Smooth muscle cell (in vitro differentiated cells): ENCODE results near the gene TRIM40. TPM values are rescaled to one million over a fixed set of nuclear protein-coding genes. Genes with fewer than 3 reads are reported as not detected.
A peak's percentile ranks its signal among the peaks of the same experiment; 100 is the strongest.

ENCODE experiments used
- DNase-seq: peaks from one replicate; lab custom pipeline; 2025; ENCODE audit not compliant: unreplicated experiment; lab: John Stamatoyannopoulos, UW
- H2AFZ ChIP-seq: fragments of 200-600 bp; sonication (generic); 2 replicates; pipeline ENCODE4 v1.6.0; 2016; ENCODE audit warnings: antibody characterized with exemption, low read depth, mild to moderate bottlenecking
- H3F3A ChIP-seq: fragments of 200-600 bp; sonication (generic); 2 replicates; pipeline ENCODE4 v1.6.0; 2017; ENCODE audit warnings: antibody characterized with exemption, low read depth
- H3K27ac ChIP-seq: fragments of 200-600 bp; sonication (generic); 2 replicates; pipeline ENCODE4 v1.5.1; 2016; ENCODE audit warnings: low read depth, mild to moderate bottlenecking
- H3K27me3 ChIP-seq: fragments of 200-600 bp; sonication (generic); 2 replicates; pipeline ENCODE4 v1.6.1; 2016; ENCODE audit warnings: low read depth, mild to moderate bottlenecking
- H3K36me3 ChIP-seq: fragments of 200-600 bp; sonication (generic); 2 replicates; pipeline ENCODE4 v1.5.1; 2016; ENCODE audit warnings: low read depth
- H3K4me1 ChIP-seq: fragments of 200-600 bp; sonication (generic); 2 replicates; pipeline ENCODE4 v1.5.1; 2016; ENCODE audit warnings: low read depth
- H3K4me2 ChIP-seq: fragments of 200-600 bp; sonication (generic); 2 replicates; pipeline ENCODE4 v1.6.0; 2016; ENCODE audit warnings: mild to moderate bottlenecking
- H3K4me3 ChIP-seq: fragments of 200-600 bp; sonication (generic); 2 replicates; pipeline ENCODE4 v1.5.1; 2016; ENCODE audit warnings: mild to moderate bottlenecking
- H3K79me2 ChIP-seq: fragments of 200-600 bp; sonication (generic); 2 replicates; pipeline ENCODE4 v1.6.0; 2016; ENCODE audit warnings: low read depth, mild to moderate bottlenecking
- H3K9ac ChIP-seq: fragments of 200-600 bp; sonication (generic); 2 replicates; pipeline ENCODE4 v1.6.0; 2016; ENCODE audit warnings: low read depth
- H3K9me3 ChIP-seq: fragments of 200-600 bp; sonication (generic); replicated peaks from 2 replicates; pipeline ENCODE4 v1.5.1; 2016; ENCODE audit warnings: low read depth
- H4K20me1 ChIP-seq: fragments of 200-600 bp; sonication (generic); 2 replicates; pipeline ENCODE4 v1.6.0; 2016; ENCODE audit warnings: low read depth
- WGBS: methylation state at CpG from one replicate; pipeline ENCODE4 v1.1.7; 2016; ENCODE audit warnings: low lambda C conversion rate; 5-methylcytosine and 5-hydroxymethylcytosine counted together
- polyA plus RNA-seq: library from polyadenylated mRNA; unstranded; fragments of >200 nt; fragmentation: Nextera tagmentation; extraction: Ambion mirVana; gene quantifications from 2 replicates; pipeline ENCODE4 v1.2.1, GENCODE V29; 2016
- total RNA-seq: library from RNA; depleted of rRNA; stranded (reverse); fragments of >200 nt; gene quantifications from 2 replicates; pipeline ENCODE4 v1.2.3, GENCODE V29; 2014
- TF ChIP-seq, protein P1 (sequence below): fragments of 200-600 bp; sonication (generic); IDR thresholded peaks from 2 replicates; pipeline ENCODE4 v1.5.1; 2017; ENCODE audit warnings: borderline replicate concordance, mild to moderate bottlenecking, antibody characterized with exemption; ENCODE audit not compliant: insufficient read depth, poor library complexity, severe bottlenecking

Gene TRIM40
- total and polyA plus RNA-seq, 2 experiments from 2014 or later = not detected

DNA sequence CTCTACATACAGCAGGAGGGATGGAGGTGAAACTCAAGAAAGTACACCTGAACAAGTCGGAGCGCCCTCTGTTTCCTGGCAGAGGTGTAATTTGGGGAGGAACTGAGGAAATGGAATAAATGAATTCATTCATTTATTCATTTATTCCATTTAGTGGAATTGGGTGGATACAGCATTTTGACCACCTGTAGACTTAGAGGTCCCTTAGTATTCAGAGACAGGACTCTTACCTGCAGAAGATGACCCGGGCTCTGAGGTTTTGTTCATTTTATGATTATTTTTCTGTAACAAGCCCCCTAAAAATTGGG is 32.1 kb upstream of the TRIM40 start:
- Histone ChIP-seq H3K9me3 (no peaks in the 10 kb centered on the region), H3K9ac (no peak overlapping the region), H3F3A (no peaks in the 10 kb centered on the region), H3K27ac (no peak overlapping the region), H3K4me2 (peak overlapping the region; percentile 85), H4K20me1 (no peaks in the 10 kb centered on the region), H3K79me2 (no peaks in the 10 kb centered on the region), H2AFZ (peak overlapping the region; percentile 84), H3K4me3 (peak overlapping the region; percentile 51), H3K27me3 (peaks cover 73% of the 10 kb centered on the region), H3K4me1 (peaks cover 17% of the 10 kb centered on the region), H3K36me3 (no peaks in the 10 kb centered on the region)
- TF ChIP-seq, protein P1, sequence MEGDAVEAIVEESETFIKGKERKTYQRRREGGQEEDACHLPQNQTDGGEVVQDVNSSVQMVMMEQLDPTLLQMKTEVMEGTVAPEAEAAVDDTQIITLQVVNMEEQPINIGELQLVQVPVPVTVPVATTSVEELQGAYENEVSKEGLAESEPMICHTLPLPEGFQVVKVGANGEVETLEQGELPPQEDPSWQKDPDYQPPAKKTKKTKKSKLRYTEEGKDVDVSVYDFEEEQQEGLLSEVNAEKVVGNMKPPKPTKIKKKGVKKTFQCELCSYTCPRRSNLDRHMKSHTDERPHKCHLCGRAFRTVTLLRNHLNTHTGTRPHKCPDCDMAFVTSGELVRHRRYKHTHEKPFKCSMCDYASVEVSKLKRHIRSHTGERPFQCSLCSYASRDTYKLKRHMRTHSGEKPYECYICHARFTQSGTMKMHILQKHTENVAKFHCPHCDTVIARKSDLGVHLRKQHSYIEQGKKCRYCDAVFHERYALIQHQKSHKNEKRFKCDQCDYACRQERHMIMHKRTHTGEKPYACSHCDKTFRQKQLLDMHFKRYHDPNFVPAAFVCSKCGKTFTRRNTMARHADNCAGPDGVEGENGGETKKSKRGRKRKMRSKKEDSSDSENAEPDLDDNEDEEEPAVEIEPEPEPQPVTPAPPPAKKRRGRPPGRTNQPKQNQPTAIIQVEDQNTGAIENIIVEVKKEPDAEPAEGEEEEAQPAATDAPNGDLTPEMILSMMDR = no peak
- DNase-seq = no peak
- 48% methylated on average over 3 of the region's 3 CpGs for WGBS

- Histone ChIP-seq H3K9me3 (no peaks in the 10 kb centered on the region), H3K4me2 (no peak overlapping the region), H3K9ac (no peak overlapping the region), H3K27ac (no peak overlapping the region), H3K4me1 (peaks cover 17% of the 10 kb centered on the region), H3K79me2 (no peaks in the 10 kb centered on the region), H3K36me3 (no peaks in the 10 kb centered on the region), H4K20me1 (no peaks in the 10 kb centered on the region), H3K4me3 (no peak overlapping the region), H2AFZ (no peak overlapping the region), H3K27me3 (peaks cover 71% of the 10 kb centered on the region), H3F3A (no peaks in the 10 kb centered on the region)
- no peak for DNase-seq
- WGBS = 74% methylated on average over 2 of the region's 2 CpGs
- TF ChIP-seq, protein P1 = no peak
These were observed 31.3 kb upstream of the TRIM40 start for GRCh38 chr6:30104661-30105060.

- Histone ChIP-seq H3K79me2 (no peaks in the 10 kb centered on the region), H4K20me1 (no peaks in the 10 kb centered on the region), H3K36me3 (no peaks in the 10 kb centered on the region), H3K9ac (no peak overlapping the region), H2AFZ (no peak overlapping the region), H3F3A (no peaks in the 10 kb centered on the region), H3K27me3 (peaks cover 85% of the 10 kb centered on the region), H3K9me3 (no peaks in the 10 kb centered on the region), H3K4me1 (no peaks in the 10 kb centered on the region), H3K4me2 (no peak overlapping the region), H3K27ac (no peak overlapping the region), H3K4me3 (no peak overlapping the region)
- DNase-seq = no peak
- TF ChIP-seq, protein P1 = no peak
- WGBS = 85% methylated on average over 27 of the region's 27 CpGs
These were observed 24.6 kb upstream of the TRIM40 start for GRCh38 chr6:30111266-30111856.

- no peak for DNase-seq
- no peaks in the 10 kb centered on the region for H3K9me3 ChIP-seq
- 86% methylated on average over 10 of the region's 10 CpGs for WGBS
- H3K27me3 ChIP-seq = peaks cover 82% of the 10 kb centered on the region
- H3K4me2 ChIP-seq = no peak overlapping the region
- H3F3A ChIP-seq = no peaks in the 10 kb centered on the region
- no peak overlapping the region for H2AFZ ChIP-seq
- no peaks in the 10 kb centered on the region for H3K4me1 ChIP-seq
- TF ChIP-seq, protein P1 = no peak
- H3K36me3 ChIP-seq = no peaks in the 10 kb centered on the region
- no peaks in the 10 kb centered on the region for H4K20me1 ChIP-seq
- no peak overlapping the region for H3K9ac ChIP-seq
- H3K79me2 ChIP-seq = no peaks in the 10 kb centered on the region
- no peak overlapping the region for H3K4me3 ChIP-seq
- no peak overlapping the region for H3K27ac ChIP-seq
These were observed 23.4 kb upstream of the TRIM40 start for GRCh38 chr6:30112402-30112994.
